HG02798 (cell line): ENCODE measurements around the gene UBP1.
"Not testable (repeated sequence)": the region's sequence is repeated elsewhere in the genome, so short reads cannot be mapped to it uniquely, and the experiment has no call there.

Source experiments
- ATAC-seq: cut with Tn5 transposase; IDR thresholded peaks from one replicate; pipeline ENCODE4 v1.9.1; 2021; ENCODE audit warnings: mild to moderate bottlenecking; ENCODE audit not compliant: unreplicated experiment, poor library complexity

UBP1 gene

GRCh38 chr3:33437556-33438283 is 2.5 kb downstream of the UBP1 start:
- ATAC-seq, result no peak

- ATAC-seq, result no peak
Measured at GRCh38 chr3:33433843-33434242, 6.4 kb downstream of the UBP1 start.

DNA sequence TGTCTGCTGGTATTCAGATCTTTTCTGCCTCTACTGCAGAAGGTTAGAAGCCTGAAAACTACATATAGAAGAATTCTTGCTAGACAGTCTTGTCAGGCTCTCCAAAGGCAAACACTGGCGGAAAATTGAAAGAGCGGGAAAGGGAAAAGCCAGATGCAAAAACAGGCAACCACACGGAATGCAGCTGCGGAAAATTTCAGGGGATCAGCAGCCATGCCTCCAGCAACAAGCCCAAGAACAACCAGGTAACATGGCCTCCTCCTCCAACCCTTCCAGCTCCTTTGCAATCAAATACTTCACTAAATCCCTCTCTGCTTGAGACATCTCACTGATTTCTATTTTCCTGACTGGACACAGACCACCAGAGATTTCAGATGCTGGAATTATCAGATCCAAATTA is 9.6 kb downstream of the UBP1 start:
- no peak for ATAC-seq

- peak; percentile 36 for ATAC-seq
Measured at GRCh38 chr3:33430061-33430460, 10.1 kb downstream of the UBP1 start.

- ATAC-seq, result not testable (repeated sequence)
Measured at GRCh38 chr3:33429306-33429705, 10.9 kb downstream of the UBP1 start.

DNA sequence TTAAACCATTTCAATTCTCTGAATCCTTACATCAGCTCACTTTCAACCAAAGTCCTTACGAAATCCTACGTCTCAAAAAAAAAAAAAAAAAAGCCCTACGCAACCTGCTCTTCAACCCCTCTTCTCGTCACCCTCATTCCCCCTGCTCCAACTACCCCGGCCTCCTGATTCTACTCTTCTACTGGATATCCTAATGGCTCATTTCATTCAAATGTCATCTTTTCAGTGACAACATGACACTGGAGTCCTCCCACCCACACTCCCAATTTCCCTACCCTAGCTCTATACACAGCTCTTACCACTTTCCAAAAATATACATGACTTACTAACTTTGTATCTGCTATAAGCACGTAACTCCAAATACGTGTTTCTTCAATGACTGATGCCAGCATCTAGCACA is 11.5 kb downstream of the UBP1 start:
- no peak for ATAC-seq

- ATAC-seq, result no peak
Measured at GRCh38 chr3:33426630-33427317, 13.4 kb downstream of the UBP1 start.

DNA sequence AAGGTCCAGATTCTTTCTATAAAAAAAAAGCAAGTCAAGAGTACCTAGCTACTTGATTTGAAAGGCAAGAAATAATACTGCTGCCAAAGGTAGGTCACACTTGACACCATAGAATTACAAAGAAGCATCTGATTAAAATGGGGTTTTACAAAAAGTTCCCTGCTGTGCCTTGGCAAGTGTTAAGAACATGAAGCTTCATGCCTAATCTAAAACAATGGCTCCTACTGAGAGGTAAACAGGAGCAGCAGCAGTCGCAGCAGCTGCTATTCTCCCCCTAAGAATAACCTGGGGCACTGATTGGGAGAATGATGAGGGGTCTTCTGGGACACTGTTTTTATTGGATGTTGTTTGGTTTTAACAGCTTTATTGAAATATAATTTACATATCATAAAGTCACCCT is 14.1 kb downstream of the UBP1 start:
- no peak for ATAC-seq

DNA sequence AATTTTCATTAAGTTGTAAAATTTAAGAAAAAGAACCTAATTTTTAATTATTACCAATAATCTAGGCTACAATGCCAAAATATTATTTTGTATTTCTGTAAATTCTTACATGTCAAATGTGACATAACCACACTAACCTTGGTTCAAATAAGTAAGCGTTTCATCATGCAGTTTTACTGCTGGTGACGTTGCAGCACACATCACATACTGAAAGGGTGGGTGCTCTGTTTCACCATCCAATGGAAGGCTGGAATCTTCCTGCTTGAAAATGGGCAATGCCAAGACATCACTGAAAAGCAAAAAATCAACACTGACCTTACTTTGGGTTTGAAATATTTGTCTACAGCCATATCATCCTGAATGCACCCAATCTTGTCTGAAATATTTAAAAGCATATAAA is 14.8 kb downstream of the UBP1 start:
- no peak for ATAC-seq

DNA sequence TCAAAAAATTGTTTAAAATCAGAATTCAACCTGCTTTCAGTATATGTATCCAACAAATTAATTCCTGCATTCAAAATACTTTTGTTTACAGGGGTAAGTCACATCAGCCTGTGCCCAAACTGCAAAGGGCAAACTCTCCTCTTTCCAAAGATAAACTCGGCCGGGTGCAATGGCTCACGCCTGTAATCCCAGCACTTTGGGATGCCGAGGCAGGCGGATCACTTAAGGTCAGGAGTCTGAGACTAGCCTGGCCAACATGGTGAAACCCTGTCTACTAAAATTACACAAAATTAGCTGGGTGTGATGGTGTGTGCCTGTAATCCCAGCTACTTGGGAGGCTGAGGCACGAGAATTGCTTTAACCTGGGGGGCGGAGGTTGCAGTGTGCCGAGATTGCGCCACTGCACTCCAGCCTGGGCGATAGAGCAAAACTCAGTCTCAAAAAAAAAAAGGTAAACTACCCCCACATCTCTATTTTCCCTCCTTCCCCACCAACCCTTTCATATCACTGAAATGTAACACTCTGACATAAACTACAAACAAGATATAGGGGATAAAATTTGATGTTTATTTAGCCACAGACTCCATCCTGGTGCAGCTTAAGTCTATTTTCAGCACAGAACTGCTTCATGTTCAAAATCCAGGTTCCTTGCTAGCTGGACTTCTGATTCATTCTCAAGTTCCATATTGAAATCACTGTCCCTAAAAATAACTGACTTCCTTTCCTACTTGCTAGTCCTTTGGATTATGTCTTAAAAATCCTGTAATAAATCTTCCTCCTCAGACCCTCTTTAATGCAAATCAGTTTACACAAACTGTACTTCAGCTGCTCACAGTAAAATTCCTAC is 15.4 kb downstream of the UBP1 start:
- no peak for ATAC-seq

GRCh38 chr3:33420966-33421365 is 19.2 kb downstream of the UBP1 start:
- no peak for ATAC-seq

- no peak for ATAC-seq
Measured at GRCh38 chr3:33419948-33420347, 20.3 kb downstream of the UBP1 start.

DNA sequence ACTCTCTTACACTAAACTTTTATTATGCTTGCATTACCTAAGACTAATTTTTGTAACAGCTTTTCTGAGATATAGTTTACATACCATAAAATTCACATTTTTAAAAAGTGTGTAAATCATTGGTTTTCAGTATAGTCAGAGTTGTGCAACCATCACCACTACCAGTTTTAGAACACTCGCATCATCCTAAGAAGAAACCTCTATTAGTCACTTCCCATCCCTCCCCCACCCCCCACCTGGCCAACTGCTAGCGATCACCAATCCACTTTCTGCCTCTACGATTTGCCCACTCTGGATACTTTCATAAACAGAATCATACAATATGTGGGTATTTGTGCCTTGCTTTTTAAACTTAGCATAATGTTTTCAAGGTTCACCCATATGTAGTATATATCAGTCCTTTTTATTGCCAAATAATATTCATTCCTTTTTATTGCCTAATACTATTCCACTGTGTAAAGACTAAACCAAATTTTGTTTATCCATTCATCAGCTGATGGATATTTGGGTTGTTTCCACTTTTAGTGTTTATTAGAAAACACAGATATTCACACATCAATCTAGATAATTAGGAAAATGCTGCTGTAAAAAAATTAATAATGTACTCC is 23.0 kb downstream of the UBP1 start:
- no peak for ATAC-seq

DNA sequence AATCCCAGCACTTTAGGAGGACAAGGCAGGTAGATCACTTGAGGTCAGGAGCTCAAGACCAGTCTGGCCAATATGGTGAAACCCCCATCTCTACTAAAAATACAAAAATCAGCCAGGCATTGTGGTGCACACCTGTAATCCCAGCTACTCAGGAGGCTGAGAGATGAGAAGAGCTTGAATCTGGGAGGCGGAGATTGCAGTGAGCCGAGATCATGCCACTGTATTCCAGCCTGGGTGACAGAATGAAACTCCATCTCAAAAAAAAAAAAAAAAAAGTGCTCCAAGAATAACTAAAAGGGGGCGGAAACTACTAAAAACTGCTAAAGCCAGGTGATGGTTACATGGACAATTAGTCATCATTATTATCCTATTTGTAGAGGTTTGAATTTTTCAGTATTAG is 29.4 kb downstream of the UBP1 start:
- ATAC-seq, result not testable (repeated sequence)

GRCh38 chr3:33403756-33404155 is 36.4 kb downstream of the UBP1 start:
- no peak for ATAC-seq

GRCh38 chr3:33402936-33403335 is 37.3 kb downstream of the UBP1 start:
- ATAC-seq, result no peak

DNA sequence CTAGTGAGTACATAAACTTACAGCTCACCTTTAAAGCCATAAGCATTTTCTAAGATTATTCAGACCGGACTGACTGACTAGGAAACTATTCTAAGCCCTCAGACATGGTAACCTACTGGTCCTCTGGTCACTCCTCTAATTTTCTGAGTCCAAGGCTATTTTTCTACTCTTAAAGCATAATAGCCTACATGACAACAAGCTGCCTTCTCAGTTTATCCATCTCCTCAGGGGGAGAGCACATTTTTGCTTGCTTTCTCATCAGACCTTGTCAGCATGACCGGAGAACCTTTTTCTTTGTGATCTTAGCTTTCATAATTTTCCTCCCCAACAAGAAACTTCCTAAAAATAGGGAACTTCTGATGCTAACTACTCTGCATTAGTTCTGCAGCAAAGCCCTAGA is 38.4 kb downstream of the UBP1 start:
- no peak for ATAC-seq

DNA sequence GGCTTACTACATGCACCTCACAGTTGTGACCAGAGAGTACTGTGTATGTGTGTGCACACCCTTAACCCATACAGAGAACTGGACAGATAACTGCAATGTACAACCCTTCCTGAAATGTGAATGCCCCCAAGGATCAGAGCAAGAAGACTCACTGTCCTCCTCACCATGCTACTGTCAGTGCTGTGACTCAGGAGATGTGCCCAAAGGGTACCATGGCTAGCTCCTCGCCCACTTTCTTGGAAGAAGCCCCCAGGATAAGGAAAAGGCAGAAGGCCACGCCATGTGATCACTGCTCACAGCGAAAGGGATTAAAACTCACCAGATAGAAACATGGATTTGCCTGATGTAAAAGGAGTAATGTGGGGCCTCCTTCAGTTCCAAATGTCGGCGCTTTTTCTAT is 41.8 kb downstream of the UBP1 start:
- no peak for ATAC-seq

- no peak for ATAC-seq
Measured at GRCh38 chr3:33395900-33396299, 44.3 kb downstream of the UBP1 start.

DNA sequence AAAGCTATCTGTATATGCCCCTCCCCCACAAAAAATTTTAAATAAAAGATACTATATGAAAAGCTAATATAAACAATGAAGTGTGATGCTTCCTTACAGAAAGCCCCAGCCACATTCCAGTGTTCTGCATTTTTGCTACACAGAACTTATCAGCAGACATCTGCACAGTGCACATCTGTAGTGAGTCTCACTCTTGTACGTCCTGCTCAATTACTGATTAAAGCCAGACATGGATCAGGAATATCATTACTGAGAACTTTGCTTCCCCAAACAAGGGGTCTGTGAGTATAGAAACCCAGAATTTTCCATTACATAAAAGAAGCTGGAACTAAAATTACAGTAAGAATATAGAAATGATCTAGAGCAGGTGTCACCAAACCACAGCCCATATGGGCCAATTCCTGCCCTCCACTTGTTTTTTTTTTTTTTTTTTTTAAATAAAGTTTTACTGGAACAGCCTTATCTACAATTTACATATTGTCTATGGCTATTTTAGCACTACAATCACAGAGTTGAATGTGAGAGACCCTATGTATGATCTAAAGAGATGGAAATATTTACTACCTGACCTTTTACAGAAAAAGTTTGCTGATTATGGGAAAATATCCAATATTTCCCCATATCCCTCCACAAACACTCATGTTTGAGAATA is 45.7 kb downstream of the UBP1 start:
- no peak for ATAC-seq
